GM20431 (cell line): ENCODE results near the gene SRGAP2C.
"Not testable (repeated sequence)": the region's sequence is repeated elsewhere in the genome, so short reads cannot be mapped to it uniquely, and the experiment has no call there.

Source experiments
- in situ Hi-C: fragments of 300-500 bp; cut with MseI, MboI; formaldehyde crosslinking; loops from one replicate; pipeline ENCODE4 v1.15.0; 2020; ENCODE audit warnings: low sequenced_read_pairs; ENCODE audit not compliant: unreplicated experiment

SRGAP2C gene

DNA sequence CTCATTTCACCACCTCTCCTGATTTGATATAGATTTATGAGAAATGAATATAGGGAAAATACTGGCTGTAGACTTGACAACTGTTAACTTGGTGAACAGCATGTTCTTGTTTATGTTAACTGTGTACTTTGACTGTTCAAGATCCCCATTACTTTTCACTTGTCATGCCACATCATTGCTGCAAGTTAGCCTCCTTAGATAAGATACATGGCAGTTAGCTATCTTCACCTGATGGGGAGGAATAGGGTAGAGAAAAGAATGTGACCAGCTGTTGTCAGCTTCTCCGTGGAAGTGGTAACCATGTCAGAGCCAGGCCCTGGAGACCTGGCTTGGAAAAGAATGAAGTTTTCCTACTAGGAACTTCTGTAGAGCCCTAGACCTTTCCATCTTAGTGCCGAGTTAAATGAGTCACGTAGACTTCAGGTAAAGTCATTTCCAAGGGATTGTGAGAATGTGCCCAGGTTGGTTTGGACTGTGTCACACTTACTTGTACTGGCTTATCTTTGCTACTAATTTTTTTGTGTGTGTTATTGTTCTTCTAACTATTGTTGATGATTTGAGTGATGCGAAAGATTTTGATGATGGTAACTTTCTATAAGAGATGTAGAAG is 41.6 kb downstream of the SRGAP2C start:
- in situ Hi-C loops: not testable (repeated sequence)

DNA sequence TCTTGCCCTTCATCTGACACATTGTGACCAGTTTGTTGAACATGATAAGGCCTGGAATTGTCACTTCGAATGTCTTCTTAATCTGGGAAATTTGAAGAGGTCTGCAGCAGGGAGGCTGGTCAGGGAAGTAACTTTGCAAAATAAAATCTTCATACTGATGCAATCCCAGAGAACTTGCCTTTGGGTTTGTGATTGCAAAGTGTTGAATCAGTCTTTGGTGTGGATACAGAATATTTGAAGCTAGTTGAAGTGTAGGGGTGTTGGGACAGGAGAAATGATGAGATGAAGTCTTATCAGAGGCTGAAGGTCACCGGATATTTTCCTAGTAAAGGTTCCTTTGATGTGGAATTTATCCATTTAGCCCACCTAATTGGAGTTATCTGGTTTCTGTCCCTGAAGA is 42.1 kb downstream of the SRGAP2C start:
- in situ Hi-C loops: not testable (repeated sequence)

DNA sequence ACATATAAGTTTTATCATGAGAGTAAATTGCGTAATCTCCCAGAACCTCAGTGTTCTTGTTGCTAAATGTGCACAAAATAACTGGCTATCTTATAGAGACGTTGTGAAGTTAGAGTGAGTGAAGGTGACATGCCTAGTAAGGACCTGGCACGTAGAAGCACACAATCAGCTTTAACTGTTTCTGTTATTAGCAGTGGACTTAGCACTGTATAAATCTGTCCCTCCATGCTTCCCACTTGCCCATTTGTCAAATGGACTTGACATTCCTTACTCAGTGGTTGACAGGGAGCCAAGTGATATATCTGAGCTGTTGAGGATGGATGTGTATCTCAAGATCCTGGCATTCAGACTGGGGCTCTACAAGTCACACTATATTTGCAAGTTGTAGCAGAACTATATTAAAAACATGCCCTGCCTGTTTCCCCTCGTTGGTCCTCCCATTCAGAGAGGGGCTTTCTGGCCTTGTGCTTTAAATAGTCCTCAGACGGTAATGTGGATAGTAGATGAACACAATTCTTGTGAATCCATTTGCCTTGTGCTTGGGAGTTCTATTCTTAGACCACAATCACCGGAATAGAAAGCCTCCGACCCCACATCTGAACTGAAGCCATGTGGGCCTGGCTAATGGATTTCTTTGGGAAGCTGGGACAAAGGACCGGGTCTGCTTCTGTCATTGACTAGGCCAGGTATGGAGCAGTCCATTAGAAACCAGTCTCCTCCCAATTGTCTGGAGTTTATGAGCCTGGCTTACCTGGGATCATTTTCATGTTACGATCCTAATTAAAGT is 43.0 kb downstream of the SRGAP2C start:
- in situ Hi-C loops: not testable (repeated sequence)

DNA sequence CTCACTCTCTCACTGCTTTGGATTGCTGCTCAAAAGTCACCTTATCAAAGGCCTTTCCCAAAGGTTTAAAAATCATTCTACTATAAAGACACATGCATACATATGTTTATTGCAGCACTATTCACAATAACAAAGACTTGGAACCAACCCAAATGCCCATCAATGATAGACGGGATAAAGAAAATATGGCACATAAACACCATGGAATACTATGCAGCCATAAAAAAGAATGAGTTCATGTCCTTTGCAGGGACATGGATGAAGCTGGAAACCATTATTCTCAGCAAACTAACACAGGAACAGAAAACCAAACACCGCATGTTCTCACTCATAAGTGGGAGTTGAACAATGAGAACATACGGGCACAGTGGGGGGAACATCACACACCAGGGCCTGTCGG is 45.9 kb downstream of the SRGAP2C start:
- in situ Hi-C loops: not testable (repeated sequence)

DNA sequence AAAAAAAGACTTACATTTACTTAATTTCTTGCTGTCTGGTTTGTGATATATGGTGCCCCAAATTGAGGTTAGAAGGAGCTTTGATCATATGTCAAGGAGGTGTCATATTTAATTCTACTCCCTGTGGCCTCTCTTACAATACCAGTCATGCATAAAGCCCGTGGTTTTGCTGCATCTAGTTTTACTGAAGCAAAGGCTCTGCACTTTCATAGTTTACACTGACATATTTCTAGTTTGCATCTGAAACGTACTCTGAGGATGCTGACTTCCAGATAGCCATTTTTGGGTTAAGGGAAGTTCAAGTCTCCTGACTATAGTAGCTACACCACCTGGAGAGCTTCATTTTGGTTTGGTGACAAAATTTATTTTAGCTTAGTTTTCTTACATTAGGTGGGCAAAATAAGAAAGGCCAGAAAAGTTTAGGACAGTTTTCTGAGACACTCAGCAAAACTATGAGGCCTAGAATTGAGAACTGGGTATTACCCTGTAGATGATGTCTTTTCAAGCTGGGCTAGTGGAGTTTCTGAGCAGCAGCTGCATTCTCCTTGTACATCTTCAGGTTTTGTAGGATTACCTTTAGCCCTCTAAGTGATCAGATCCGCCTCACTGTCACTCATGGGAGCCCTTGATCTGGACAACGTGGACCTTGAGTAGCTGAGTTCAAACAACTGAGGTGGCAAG is 47.8 kb downstream of the SRGAP2C start:
- in situ Hi-C loops: not testable (repeated sequence)

DNA sequence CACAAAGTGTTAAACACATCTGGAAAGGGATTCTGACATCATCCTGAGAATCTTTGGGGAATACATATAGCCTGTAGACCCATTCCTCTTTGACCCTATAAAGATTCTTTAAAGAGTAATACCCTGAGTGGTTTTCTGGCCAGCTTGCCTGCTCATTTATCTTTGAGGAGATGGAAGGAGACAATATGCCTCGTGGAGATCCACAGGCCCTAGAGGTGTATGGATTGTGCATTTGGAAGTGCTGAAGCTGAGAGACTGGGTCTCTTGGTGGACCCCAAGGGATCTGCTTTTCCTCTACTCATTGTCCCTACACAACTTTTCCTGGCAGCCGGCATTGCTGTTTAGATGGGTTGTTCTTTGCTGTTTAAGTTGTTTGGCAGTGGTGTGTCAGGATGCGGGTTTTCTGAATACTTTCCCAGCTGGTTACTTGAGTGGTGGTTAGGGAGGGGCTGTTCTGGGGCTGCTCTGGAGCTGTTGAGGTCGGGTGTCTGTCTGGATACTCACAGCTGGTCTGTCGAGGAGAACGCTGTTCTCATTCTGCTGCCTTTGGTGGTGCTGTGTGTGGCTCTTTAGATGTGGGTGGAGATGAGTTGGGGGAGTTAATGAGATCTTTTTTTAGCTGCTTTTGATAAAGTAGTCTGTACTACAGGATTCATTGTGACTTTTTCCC is 49.5 kb downstream of the SRGAP2C start:
- in situ Hi-C loops: not testable (repeated sequence)

DNA sequence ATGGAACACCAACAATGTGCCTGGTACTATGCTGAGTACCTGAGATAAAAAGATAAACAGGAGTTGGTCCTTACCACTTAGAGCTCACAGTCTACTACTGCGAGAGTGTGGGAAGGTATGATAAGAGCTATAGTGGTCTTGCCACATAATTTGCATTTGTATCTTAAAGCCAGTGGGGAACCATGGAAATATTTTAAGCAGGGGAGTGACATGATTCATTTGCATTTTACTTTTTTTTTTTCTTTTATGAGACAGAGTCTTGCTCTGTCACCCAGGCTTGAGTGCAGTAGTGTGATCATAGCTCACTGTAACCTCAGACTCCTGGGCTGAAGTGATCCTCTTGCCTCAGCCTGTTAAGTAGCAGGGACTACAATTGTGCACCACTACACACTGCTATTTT is 53.6 kb downstream of the SRGAP2C start:
- in situ Hi-C loops: not testable (repeated sequence)

DNA sequence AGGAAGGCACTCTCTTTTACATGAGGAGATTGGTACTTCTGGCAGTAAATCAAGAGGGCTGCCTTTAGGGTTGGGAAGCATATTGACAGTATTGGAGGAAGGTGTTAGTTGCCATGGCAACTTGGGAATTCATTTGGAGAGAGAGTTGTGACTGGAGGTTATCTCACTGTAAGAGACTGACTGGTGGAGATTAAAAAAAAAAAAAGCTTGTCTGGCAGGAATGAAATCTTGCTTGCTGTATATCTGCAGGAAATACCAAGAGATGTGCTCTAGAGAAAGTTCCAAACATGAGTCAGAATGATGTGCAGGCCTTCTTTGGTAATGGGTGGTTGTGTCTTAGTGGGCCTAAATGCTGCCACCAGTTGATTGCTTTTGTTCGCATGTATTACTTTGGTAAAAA is 59.1 kb downstream of the SRGAP2C start:
- in situ Hi-C loops: not testable (repeated sequence)

DNA sequence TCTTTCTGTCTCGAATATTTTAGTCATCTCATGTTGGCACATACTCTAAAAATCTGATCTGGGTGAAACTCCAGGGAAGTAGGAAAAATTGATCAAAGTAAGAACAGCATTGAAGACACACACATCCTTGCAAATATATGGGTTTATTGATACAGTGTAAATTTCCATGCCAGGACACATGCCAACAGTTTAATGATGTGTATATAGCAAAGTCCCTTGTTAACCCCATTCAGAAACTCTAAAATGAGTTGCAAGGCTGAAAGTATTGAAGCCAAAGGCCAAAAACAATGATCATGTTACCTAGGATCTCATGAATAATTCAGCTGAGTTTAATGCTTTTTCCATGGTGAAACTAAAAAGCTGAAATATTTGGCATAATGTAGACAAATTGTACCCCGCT is 61.6 kb downstream of the SRGAP2C start:
- in situ Hi-C loops: not testable (repeated sequence)

DNA sequence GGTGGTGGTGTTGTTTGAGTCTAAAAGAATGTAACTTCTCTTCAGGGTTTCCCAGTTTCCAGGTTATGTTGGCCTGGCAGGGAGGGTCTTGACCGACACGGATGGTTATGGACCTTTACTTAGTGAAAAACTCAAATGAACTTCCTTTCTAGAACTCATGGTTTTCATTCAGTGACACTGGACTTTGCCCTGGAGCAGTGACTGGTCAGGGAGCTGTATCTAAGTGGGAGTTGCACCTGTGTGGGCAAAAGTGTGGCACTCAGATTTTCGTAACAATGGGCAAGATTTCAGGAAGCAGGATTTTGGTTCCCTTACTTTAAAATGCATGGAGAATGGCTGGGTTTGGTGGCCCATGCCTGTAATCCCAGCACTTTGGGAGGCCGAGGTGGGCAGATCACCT is 67.9 kb downstream of the SRGAP2C start:
- in situ Hi-C loops: not testable (repeated sequence)

DNA sequence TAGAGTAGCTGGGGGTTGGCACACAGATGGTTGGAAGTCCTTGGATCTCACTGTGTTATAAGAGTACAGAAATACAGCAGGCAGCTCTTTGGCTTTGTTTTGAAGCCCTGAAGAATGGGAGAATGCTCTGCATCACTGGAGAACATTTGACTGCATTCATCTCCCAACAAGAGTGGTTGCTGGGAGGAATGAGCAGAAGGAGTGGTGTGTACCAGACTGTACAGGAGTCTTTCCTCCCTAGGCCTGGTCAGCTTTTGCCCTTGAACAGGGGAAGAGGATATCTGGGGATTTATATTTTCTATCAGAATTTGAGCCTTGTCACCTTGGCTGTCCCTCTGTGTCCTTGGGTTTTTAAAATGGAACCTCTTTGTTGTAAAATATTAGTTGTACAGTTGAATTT is 69.8 kb downstream of the SRGAP2C start:
- in situ Hi-C loops: not testable (repeated sequence)

DNA sequence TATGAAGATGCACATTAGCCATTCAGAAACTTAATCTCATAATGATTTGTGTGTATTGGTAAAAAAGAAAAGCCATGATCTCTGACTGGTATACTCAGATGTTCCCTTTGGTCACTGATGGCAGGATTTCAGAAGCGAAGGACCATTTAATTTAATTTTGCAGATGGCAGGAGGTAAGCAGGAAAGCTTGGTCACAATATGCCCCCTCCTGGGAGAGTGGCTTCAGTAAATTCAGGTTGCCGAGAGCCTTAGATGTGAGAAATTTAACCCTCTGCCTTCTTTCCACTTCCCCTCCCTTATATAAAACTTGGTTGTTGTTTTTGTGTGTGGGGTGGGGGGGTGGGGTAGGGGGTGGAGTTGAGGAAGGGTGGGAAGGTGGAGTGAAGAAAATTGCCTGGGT is 72.9 kb downstream of the SRGAP2C start:
- in situ Hi-C loops: not testable (repeated sequence)

DNA sequence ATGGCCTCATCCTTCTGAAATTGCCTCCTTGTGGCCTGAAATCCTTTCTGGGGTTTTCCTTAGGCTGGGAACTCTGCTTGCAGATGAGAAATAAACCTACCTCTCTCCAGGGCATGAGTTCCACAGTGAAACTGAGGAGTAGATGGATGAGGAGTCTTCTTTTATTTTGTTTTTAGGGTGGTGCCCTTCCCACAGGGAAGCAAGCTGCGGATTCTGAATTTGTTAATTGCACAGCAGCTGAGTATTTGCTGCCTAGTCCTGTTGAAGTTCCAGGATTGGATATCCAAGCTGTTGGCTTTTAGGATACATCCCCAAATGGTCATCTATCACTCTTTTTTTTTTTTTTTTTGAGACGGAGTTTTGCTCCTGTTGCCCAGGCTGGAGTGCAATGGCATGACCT is 73.4 kb downstream of the SRGAP2C start:
- in situ Hi-C loops: not testable (repeated sequence)

DNA sequence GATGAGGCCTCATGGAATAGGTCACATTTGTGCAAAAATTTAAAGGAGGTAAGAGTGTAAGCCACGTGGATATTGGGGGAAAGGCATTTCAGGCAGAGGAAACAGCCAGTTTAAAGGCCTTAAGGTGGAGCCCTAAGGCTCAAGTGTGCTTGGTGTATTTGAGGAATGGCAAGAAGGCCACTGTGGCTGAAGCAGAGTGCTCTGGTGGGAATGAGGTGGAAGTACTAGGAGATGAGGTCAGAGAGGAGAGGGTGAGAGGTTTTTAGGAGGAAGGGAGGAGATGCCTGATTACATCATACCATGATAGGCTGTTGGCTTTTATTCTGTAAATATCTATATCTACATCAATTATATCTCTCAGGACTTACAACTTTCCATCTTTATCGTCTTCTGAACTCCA is 75.4 kb downstream of the SRGAP2C start:
- in situ Hi-C loops: not testable (repeated sequence)

DNA sequence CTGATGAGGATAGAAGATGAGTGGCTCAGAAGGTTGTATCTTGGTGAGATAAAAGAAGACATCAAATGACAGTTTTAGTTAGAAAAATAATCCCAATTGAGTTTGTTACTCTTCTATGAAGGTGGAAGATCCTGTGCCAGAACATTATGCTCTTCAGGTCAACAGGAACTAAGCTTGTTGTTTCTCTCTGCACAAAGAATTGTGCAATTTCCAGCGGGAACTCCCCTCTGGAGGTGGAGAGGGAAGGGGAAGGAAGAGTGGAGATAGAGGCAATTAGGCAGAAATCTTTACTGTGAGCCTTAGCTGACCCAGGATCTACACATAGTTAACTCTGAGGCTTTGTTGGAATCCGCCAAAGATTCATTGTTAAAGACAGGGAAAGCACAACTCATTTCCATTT is 77.4 kb downstream of the SRGAP2C start:
- in situ Hi-C loops: not testable (repeated sequence)

DNA sequence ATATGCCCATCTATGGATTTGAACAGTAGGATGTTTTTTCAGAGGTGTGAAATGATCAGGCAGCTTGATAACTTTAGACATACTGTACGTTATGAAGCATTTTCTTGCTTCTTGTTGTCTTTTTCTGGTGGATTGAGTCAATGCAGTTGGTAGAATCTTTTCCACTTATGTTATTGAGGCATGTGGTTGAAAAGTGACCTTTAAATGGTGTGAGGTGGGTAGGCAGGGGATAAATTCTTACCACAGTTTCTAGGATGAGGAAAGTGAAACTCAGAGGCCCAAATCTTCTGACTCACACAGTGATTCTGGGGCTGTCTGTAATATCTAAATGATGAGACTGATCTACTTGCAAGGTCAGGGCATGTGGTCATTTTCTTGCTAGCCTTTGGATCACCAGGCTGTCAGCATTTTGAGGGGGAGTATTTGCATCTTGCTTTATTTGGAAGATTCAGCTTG is 79.0 kb downstream of the SRGAP2C start:
- in situ Hi-C loops: not testable (repeated sequence)

DNA sequence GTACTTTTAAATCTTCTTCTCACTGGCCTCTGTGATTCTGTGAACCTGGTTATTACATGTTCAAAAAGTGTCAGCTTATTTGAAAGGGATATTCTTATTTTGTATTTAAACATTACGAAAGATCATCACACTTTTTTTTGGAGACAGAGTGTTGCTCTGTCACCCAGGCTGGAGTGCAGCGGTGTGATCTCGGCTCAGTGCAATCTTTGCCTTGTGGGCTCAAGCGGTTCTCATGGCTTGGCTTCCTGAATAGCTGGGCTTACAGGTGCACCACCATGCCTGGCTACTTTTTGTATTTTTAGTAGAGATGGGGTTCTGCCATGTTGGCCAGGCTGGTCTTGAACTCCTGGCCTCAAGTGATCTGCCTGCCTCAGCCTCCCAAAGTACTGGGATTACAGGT is 82.3 kb downstream of the SRGAP2C start:
- in situ Hi-C loops: not testable (repeated sequence)

DNA sequence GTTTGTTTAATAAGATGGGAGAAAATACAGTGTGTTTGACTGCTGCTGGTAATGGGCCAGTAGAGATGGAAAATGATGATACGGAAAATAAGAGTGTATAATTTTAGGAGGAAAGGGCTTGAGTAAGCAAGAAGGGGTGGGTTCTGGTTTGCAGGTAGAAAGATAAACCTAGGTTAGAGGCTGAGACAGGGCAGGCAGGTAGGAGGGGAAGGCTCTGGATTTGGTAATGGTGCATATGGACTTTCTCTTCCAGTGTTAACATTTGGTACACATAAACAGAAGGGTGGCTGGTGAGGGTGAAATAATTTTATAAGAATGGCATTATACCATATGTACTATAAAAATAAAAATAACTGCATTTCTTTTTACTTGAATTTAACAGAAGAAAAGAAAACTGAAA is 84.5 kb downstream of the SRGAP2C start:
- in situ Hi-C loops: not testable (repeated sequence)

DNA sequence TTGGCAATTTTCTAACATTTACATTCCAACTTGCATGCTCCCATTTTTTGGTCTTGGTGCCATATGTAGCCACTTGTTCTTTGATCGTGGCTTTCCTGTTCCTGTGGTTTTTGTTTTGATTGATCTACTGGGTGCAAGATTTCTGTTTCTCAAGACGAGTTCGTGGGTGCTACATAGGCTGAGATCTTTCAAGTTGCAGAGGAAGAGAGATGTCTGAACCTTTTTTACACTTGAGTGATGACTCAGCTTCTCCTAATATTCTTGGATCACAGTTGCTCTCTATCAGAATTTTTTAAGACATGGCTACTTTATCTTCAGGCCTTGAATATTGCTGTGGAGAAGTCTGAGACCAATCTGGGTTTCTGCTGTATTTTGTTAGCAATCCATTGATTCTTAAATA is 85.2 kb downstream of the SRGAP2C start:
- in situ Hi-C loops: not testable (repeated sequence)

DNA sequence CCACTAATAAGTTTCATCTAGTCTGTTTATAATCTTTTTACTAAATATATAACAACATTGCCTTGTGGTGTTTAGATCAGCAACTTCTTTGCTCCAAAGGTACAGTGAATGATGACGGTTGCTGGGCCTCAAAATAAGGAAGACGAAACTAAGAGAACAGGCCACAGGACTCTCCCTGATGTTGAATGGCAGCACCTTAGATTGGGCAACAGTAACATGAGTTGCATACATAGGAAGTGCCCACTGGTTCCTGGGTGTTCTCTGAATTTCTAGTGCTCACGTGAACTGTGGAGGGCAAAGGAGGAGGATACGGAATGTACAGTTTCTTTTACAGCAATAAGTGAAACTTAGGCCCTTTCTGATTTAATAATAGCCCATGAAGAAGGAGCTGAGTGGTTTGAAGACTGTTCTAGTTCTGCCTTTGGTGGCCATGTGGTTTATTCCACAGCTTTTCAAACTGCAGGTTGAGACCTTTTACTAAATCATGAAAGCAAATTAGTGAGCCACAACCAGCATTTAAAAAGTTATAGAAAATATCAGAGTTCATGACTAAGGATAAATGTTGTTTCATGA is 86.5 kb downstream of the SRGAP2C start:
- in situ Hi-C loops: not testable (repeated sequence)
